Stimulated activated CD4-positive, alpha-beta T cell treated with anti-CD3 and anti-CD28 coated beads, Interleukin-2, amount 100 ng/mL, for 48 hours (primary cell): ENCODE measurements around the gene TBX6.
A peak's percentile ranks its signal among the peaks of the same experiment; 100 is the strongest.

Experiments
- DNase-seq, 2 donors: peaks; one replicate each; pipeline ENCODE4 v3.0.0-alpha.2; 2020

The TBX6 gene

GRCh38 chr16:30086291-30087140 lies 5.2 kb downstream of the TBX6 start:
- DNase-seq, result no peak

DNA sequence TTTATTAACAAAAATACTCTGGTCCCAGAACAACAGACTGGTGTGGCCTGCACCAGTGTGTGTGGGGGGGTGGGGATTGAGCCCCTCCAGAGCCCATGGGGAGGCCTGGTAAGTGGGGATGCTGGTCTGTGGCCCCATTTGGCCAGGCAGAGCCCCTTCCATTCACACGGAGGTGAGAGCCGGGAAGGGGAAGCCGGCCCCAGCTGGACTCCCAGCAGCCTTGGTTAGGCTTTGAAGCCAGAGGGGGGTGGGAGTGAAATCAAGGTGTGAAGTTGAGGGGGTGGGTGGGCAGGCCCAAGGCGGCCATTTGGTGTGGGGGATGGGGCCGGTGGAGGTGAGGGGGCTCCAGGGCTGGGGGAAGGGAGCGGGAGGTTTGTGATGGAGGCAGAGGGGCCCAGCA lies 5.9 kb downstream of the TBX6 start:
- no peak for DNase-seq

DNA sequence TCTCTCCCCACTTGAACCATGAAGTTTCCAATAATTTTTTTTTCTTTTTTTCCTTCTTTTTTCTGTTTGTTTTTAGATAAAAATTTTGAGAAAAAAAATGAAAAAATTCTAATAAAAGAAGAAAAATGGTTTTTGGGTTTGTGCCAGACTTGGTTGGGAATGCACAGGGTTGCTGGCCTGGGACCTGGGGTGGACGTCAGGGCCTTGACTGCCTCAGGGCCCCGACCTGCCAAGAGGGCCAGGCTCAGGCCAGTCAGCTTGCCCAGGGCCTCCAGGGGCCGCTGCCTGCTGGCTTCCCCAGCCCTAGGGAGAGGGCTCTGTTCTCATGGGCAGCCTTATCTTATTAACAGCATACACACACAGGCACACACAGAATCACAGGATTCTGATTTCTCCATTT lies 6.5 kb downstream of the TBX6 start:
- no peak for DNase-seq

DNA sequence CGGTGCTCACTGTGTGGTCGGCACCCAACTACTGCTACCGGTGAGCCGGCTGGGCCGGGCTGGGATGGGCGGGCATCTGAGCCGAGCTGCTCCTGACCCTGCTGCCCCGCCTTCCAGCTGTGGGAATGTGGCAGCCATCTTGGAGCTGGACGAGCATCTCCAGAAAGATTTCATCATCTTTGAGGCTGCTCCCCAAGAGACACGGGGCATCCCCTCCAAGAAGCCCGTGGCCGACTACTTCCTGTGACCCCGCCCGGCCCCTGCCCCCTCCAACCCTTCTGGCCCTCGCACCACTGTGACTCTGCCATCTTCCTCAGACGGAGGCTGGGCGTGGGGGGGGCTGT lies 6.9 kb downstream of the TBX6 start:
- DNase-seq, result no peak

- no peak for DNase-seq
Observed at GRCh38 chr16:30084096-30084815, 7.5 kb downstream of the TBX6 start.

DNA sequence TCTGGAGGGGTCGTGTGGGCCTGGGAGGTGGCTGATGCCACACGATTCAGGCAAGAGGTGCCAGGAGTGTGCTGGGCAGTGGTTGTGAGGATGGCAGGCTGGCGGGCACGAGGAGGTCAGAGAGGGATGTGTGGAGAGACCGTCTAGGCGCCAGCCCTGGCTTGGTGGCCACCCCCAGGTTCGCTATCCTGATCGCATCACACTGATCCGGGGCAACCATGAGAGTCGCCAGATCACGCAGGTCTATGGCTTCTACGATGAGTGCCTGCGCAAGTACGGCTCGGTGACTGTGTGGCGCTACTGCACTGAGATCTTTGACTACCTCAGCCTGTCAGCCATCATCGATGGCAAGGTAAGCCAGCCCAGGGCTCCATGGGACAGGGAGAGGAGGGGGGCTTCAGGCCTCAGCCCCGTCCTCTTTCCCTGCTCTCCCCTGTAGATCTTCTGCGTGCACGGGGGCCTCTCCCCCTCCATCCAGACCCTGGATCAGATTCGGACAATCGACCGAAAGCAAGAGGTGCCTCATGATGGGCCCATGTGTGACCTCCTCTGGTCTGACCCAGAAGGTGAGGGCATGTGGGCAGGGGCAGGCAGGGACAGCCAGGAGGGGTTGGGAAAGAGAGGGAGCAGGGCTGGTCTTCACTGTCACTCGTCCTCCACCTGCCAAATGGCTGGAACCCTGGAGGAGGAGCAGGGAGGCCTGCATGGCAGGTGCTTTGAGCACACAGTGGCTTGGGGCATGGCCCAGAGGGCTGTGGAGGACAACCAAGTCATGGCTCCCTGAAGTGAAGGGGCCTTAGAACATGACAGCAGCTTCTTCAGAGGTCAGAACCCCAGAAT lies 8.3 kb downstream of the TBX6 start:
- DNase-seq, result no peak

GRCh38 chr16:30082545-30083090 lies 9.1 kb downstream of the TBX6 start:
- DNase-seq, result no peak

GRCh38 chr16:30079480-30079879 lies 12.2 kb downstream of the TBX6 start:
- DNase-seq, result no peak

DNA sequence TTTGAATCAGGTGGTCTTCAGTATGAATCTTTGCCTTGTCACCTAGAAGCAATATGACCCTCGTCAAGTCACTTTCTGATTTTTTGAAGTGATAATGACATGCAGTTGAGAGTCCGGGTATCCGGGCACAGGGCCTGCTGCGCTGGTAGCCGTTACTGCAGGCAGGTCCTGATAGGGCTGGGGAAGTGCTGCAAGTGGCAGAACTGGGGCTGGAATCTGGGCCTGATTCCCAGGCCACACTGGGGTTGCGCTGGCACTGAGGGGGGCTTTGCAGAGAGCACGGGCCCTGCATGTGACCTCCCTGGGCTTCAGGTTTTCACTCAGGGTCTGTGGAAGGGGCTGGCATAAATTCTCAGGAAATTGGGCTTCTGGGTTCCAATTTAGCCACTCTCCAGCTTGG lies 13.0 kb downstream of the TBX6 start:
- DNase-seq, result no peak

- DNase-seq, result no peak
Observed at GRCh38 chr16:30077656-30078055, 14.1 kb downstream of the TBX6 start.

DNA sequence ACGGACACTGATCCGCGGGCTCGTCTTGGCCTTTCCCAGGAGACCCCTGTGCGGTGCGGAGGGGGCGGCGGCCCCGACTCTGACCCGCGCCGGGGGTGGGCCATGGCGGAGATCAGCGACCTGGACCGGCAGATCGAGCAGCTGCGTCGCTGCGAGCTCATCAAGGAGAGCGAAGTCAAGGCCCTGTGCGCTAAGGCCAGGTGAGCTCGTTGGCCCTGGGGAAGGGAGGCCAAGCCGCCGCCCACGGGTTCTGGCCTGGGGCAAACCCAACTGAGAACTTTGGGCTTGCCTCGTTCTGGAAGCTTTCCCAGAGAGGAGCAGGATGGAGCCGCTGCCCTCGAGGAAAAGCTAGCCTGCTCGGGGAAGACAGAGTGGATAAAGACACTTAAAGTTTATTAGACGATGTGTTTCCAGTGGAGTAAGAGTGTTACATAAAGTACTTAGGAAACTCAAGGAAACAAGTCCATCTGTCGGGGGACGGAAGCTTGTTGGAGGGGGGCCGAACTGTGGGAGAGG lies 15.4 kb downstream of the TBX6 start:
- DNase-seq, result no peak

DNA sequence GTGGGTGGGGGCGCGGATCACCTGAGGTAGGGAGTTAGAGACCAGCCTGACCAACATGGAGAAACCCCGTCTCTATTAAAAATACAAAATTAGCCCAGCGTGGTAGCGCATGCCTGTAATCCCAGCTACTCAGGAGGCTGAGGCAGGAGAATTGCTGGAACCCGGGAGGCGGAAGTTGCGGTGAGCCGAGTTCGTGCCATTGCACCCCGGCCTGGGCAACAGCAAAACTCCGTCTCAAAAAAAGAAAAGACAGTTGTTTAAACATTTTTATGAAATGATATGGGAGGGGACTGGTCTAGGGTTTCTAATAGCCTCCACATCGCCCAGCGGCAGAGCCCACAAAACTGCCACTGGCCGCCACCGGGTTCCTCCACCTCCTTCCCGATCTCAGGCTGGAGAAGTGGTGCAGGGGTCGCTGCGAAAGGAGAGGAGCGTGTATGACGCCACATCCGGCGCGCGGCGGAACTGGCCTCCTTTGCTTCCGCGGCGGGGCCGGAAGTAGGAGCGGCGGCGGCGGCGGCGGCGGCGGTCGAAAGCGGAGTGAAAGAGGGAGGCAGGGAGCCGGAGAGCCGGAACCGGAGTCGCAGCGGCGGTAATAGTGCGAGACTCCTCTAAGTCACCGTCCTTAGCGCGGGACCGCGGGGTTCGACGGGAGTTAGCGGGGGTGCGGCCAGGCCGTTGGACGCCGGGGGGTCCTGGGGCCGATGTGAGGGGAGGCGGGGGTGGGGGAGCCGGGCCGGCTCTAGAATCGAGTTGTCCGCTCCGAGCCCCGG lies 16.0 kb downstream of the TBX6 start, which contains the start of gene PPP4C:
Gene PPP4C (plus strand): TSS at position 492 of the 773 bp plus-strand sequence. CDS start 384 bp downstream, outside the sequence.
- peak; percentile 81 to 88 for DNase-seq

DNA sequence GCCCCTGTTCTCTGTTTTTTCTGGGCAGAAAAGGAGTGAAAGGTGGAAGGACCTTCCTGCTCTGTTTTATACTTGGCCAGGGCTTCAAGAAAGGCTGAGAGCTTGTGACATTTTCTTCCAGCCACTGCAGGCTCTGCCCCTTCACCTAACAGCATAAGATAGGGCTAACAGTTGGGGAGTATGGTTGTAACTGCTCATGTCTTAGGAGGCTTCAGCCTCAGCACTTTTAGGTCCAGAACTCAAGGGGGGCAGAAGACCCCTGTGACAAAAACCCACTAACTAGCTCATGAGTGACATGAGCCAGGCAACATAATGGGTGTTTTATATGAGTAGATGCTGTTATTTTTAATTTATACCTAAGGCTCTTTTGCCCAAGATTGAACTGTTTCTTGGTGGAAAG lies 21.2 kb downstream of the TBX6 start:
- no peak for DNase-seq

DNA sequence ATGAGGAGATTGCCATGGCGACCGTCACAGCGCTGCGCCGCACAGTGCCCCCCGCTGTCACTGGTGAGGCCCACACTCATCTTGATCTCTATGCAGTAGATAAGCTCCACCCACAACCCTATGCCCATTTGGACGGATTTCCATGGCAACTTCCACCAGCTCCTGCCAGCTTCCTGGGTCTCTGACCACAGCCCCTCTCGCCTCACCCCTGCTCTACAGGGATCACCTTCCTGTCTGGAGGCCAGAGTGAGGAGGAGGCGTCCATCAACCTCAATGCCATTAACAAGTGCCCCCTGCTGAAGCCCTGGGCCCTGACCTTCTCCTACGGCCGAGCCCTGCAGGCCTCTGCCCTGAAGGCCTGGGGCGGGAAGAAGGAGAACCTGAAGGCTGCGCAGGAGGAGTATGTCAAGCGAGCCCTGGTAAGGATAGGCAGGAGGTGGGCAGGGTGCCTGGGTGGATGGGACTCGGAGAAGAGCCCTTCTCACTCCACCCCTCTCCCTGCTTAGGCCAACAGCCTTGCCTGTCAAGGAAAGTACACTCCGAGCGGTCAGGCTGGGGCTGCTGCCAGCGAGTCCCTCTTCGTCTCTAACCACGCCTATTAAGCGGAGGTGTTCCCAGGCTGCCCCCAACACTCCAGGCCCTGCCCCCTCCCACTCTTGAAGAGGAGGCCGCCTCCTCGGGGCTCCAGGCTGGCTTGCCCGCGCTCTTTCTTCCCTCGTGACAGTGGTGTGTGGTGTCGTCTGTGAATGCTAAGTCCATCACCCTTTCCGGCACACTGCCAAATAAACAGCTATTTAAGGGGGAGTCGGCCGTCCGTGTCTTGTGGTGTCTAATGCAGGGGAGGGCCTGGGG lies 21.9 kb downstream of the TBX6 start:
- DNase-seq, result no peak

GRCh38 chr16:30068750-30069610 lies 22.7 kb downstream of the TBX6 start:
- no peak for DNase-seq

GRCh38 chr16:30068333-30068732 lies 23.4 kb downstream of the TBX6 start:
- DNase-seq, result no peak

DNA sequence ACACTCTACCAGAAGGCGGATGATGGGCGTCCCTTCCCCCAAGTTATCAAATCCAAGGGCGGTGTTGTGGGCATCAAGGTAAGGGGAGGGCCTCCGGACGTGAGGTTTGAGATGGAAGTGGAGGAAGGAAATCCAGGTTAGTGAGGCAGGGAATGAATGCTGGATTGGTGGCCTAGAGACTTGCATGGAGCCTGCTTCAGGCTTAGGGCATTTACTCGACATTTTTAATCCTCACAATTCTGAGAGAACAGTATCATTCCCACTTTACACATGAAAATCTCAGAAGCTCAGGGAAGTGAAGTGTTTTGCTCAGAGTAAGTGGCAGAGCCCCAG lies 24.2 kb downstream of the TBX6 start:
- DNase-seq, result no peak

- DNase-seq, result no peak
Observed at GRCh38 chr16:30066761-30067583, 24.8 kb downstream of the TBX6 start.
